ENCODE measurements around the gene DPP6.

The DPP6 gene

DNA sequence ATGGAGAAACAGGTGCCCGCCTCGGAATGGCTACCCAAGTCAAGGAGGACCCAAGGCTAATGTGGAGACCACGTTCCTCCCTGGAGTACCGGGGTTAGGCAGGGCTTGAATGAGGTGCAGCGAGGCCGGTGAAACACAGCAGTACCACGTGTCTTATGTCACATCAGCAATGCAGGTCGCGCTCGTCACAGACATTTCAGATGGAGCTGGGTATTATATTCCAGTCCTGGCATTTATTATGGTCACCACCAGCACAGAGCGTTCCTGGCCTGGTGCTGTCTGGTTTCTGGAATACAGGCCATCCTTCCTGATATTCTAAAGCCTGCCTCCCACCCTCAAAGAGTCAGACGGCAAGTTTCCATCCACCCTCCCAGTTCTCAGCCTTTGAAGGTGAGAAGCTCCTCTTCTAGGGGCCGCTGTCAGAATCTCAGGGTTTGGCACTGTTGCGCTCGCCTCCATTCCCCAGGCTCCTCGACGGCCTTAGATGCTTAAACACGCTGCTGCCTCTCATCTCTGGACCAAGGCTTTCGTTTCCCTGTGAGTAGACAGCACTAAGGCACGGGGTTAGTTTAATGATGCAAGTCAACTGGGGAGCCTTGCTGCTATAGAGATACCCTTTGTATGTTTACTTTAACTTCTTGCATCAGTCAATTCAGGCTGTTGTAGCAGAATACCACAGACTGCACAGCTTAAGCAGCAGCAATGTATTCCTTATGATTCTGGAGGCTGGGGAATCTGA, 377.6 kb downstream of the DPP6 start:
- Histone ChIP-seq H3K9me3 (ENCODE audit: insufficient read depth, low read depth, low read length) (no peaks in the 10 kb centered on the region), H3K4me3 (ENCODE audit: low read length) (no peak overlapping the region)

GRCh38 chr7:154430640-154431039, 378.4 kb downstream of the DPP6 start:
- no peaks in the 10 kb centered on the region for H3K9me3 ChIP-seq (ENCODE audit: insufficient read depth, low read depth, low read length)
- H3K4me3 ChIP-seq (ENCODE audit: low read length) = no peak overlapping the region
- no peaks in the 10 kb centered on the region for H3K27me3 ChIP-seq (ENCODE audit: insufficient read depth, low read length)
- H3K4me1 ChIP-seq (ENCODE audit: insufficient read depth, low read length) = no peaks in the 10 kb centered on the region
- H3K36me3 ChIP-seq (ENCODE audit: insufficient read depth, low read depth, low read length) = no peaks in the 10 kb centered on the region
- no peak overlapping the region for H3K9ac ChIP-seq (ENCODE audit: low read depth, low read length)
- no peak overlapping the region for H3K27ac ChIP-seq (ENCODE audit: low read length)

More for the DNA sequence above, 377.6 kb downstream of the DPP6 start:
- Histone ChIP-seq H3K9ac (ENCODE audit: low read depth, low read length) (no peak overlapping the region), H3K4me1 (ENCODE audit: insufficient read depth, low read length) (no peaks in the 10 kb centered on the region), H3K36me3 (ENCODE audit: insufficient read depth, low read depth, low read length) (no peaks in the 10 kb centered on the region), H3K27me3 (ENCODE audit: insufficient read depth, low read length) (no peaks in the 10 kb centered on the region), H3K27ac (ENCODE audit: low read length) (no peak overlapping the region)

DNA sequence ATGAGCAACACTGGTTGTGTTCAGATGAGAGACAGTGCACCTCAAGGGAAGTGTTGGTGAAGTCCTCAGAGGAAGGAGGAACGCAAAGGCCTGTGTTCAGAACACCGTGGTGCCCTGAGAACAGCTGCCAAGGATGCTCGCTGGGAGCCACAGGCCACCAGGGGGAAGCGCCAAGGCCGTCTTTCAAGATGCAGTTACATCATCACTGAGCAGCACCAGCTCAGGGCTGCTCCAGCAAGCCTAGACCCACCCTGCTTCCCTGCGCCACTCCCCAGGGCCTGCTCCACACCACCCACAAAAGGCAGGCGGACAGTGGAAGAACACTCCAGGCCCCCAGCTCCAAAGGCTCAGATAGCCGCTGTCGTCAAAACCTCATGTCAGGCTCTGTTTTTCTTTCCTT, 378.8 kb downstream of the DPP6 start:
- Histone ChIP-seq H3K36me3 (ENCODE audit: insufficient read depth, low read depth, low read length) (no peaks in the 10 kb centered on the region), H3K9ac (ENCODE audit: low read depth, low read length) (no peak overlapping the region), H3K27ac (ENCODE audit: low read length) (no peak overlapping the region), H3K9me3 (ENCODE audit: insufficient read depth, low read depth, low read length) (no peaks in the 10 kb centered on the region), H3K27me3 (ENCODE audit: insufficient read depth, low read length) (no peaks in the 10 kb centered on the region), H3K4me3 (ENCODE audit: low read length) (no peak overlapping the region), H3K4me1 (ENCODE audit: insufficient read depth, low read length) (no peaks in the 10 kb centered on the region)

GRCh38 chr7:154433632-154434598, 381.7 kb downstream of the DPP6 start:
- H3K27ac ChIP-seq (ENCODE audit: low read length) = no peak overlapping the region
- no peaks in the 10 kb centered on the region for H3K9me3 ChIP-seq (ENCODE audit: insufficient read depth, low read depth, low read length)
- no peak overlapping the region for H3K4me3 ChIP-seq (ENCODE audit: low read length)
- no peak overlapping the region for H3K9ac ChIP-seq (ENCODE audit: low read depth, low read length)
- H3K36me3 ChIP-seq (ENCODE audit: insufficient read depth, low read depth, low read length) = no peaks in the 10 kb centered on the region
- no peaks in the 10 kb centered on the region for H3K4me1 ChIP-seq (ENCODE audit: insufficient read depth, low read length)
- no peaks in the 10 kb centered on the region for H3K27me3 ChIP-seq (ENCODE audit: insufficient read depth, low read length)

- H3K36me3 ChIP-seq (ENCODE audit: insufficient read depth, low read depth, low read length) = no peaks in the 10 kb centered on the region
- no peaks in the 10 kb centered on the region for H3K9me3 ChIP-seq (ENCODE audit: insufficient read depth, low read depth, low read length)
- H3K27ac ChIP-seq (ENCODE audit: low read length) = no peak overlapping the region
- H3K9ac ChIP-seq (ENCODE audit: low read depth, low read length) = no peak overlapping the region
- H3K4me1 ChIP-seq (ENCODE audit: insufficient read depth, low read length) = no peaks in the 10 kb centered on the region
- no peak overlapping the region for H3K4me3 ChIP-seq (ENCODE audit: low read length)
- H3K27me3 ChIP-seq (ENCODE audit: insufficient read depth, low read length) = no peaks in the 10 kb centered on the region
Observed at GRCh38 chr7:154436560-154436959, 384.4 kb downstream of the DPP6 start.

DNA sequence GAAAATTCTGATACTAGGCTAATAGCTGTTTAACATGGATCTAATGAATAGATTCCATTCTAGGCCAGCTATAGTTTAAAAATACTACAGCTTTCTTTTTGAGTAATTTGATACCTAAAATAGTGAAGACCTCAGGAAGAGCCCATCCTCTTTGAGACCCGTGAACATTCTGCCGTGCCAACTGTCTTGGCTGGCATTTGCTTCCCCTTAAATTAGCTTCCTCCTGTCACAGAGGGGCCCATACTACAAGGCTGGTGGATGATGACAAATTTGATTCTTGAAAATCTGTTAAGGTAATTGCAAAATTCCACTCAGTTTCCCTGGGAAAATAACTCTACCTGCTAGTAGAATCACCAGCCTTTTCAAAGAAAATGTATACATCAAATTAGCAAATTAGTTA, 385.0 kb downstream of the DPP6 start:
- Histone ChIP-seq H3K9ac (ENCODE audit: low read depth, low read length) (no peak overlapping the region), H3K36me3 (ENCODE audit: insufficient read depth, low read depth, low read length) (no peaks in the 10 kb centered on the region), H3K27ac (ENCODE audit: low read length) (no peak overlapping the region), H3K27me3 (ENCODE audit: insufficient read depth, low read length) (no peaks in the 10 kb centered on the region), H3K9me3 (ENCODE audit: insufficient read depth, low read depth, low read length) (no peaks in the 10 kb centered on the region), H3K4me1 (ENCODE audit: insufficient read depth, low read length) (no peaks in the 10 kb centered on the region), H3K4me3 (ENCODE audit: low read length) (no peak overlapping the region)

DNA sequence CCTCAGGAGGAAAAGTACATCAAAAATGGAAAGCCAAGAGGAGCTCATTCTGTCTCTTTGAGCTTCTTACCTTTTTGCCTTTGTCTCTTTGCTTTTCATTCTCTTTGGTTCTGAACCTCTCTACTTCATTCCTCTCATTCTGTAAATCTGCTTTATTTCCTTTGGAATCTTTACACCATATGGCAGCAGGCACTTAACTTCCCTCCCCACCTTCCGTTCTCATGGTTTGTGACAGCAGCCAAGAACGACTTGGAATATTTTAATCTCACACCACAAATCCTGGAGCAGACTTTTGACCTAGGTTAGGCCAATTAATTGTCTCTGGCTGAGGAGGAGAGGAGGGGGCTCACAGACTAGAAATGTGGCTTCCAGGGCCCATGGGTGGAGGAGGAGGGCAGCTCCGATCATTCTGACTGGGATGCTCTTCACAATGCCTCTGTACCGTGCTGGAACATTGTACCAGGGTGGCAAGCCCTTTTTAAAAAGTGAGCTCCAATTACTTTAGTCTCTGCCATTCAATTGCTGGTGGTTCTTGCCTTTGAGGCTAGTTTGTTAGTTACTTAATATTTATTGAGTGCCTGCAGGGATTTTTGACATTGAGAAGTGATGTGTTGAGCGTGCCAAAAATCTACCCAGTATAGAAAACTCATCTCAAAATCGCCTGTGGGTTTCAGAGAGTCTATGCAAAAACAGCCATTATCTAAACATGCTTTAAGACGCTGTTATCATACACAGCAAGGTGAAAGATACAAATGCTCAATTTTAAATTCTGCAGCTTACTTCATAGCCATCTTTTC, 386.6 kb downstream of the DPP6 start:
- Histone ChIP-seq H3K4me1 (ENCODE audit: insufficient read depth, low read length) (no peaks in the 10 kb centered on the region), H3K9me3 (ENCODE audit: insufficient read depth, low read depth, low read length) (no peaks in the 10 kb centered on the region), H3K9ac (ENCODE audit: low read depth, low read length) (no peak overlapping the region), H3K27ac (ENCODE audit: low read length) (no peak overlapping the region), H3K27me3 (ENCODE audit: insufficient read depth, low read length) (no peaks in the 10 kb centered on the region), H3K36me3 (ENCODE audit: insufficient read depth, low read depth, low read length) (no peaks in the 10 kb centered on the region), H3K4me3 (ENCODE audit: low read length) (no peak overlapping the region)

GRCh38 chr7:154440058-154440457, 387.9 kb downstream of the DPP6 start:
- Histone ChIP-seq H3K9ac (ENCODE audit: low read depth, low read length) (no peak overlapping the region), H3K4me1 (ENCODE audit: insufficient read depth, low read length) (no peaks in the 10 kb centered on the region), H3K27ac (ENCODE audit: low read length) (no peak overlapping the region), H3K4me3 (ENCODE audit: low read length) (no peak overlapping the region), H3K27me3 (ENCODE audit: insufficient read depth, low read length) (no peaks in the 10 kb centered on the region), H3K36me3 (ENCODE audit: insufficient read depth, low read depth, low read length) (no peaks in the 10 kb centered on the region), H3K9me3 (ENCODE audit: insufficient read depth, low read depth, low read length) (no peaks in the 10 kb centered on the region)

- no peak overlapping the region for H3K4me3 ChIP-seq (ENCODE audit: low read length)
- H3K4me1 ChIP-seq (ENCODE audit: insufficient read depth, low read length) = no peaks in the 10 kb centered on the region
- no peaks in the 10 kb centered on the region for H3K9me3 ChIP-seq (ENCODE audit: insufficient read depth, low read depth, low read length)
- no peak overlapping the region for H3K27ac ChIP-seq (ENCODE audit: low read length)
- H3K9ac ChIP-seq (ENCODE audit: low read depth, low read length) = no peak overlapping the region
- H3K27me3 ChIP-seq (ENCODE audit: insufficient read depth, low read length) = no peaks in the 10 kb centered on the region
- no peaks in the 10 kb centered on the region for H3K36me3 ChIP-seq (ENCODE audit: insufficient read depth, low read depth, low read length)
Observed at GRCh38 chr7:154440651-154441050, 388.5 kb downstream of the DPP6 start.

DNA sequence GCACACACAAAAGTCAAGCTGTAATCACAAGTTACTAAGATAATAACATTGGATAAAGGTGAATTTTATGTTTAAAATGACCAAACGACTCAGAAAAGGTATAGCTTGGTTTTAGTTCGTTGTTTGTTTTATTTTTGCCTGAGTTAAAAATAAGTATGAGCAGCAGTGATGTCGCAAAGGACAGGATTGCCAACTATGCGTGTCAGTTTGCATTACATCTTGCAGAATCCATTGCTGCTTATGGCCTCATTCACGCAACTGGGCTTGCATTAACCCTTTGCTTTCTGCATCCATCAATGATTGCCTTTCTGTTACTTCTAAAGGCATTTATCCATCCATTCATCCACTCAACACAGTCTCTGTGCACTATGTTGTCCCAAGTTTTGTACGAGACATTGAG, 389.6 kb downstream of the DPP6 start:
- Histone ChIP-seq H3K9me3 (ENCODE audit: insufficient read depth, low read depth, low read length) (no peaks in the 10 kb centered on the region), H3K9ac (ENCODE audit: low read depth, low read length) (no peak overlapping the region), H3K4me3 (ENCODE audit: low read length) (no peak overlapping the region), H3K27ac (ENCODE audit: low read length) (no peak overlapping the region), H3K27me3 (ENCODE audit: insufficient read depth, low read length) (no peaks in the 10 kb centered on the region), H3K4me1 (ENCODE audit: insufficient read depth, low read length) (no peaks in the 10 kb centered on the region), H3K36me3 (ENCODE audit: insufficient read depth, low read depth, low read length) (no peaks in the 10 kb centered on the region)

GRCh38 chr7:154442939-154443338, 390.7 kb downstream of the DPP6 start:
- Histone ChIP-seq H3K4me3 (ENCODE audit: low read length) (no peak overlapping the region), H3K36me3 (ENCODE audit: insufficient read depth, low read depth, low read length) (no peaks in the 10 kb centered on the region), H3K4me1 (ENCODE audit: insufficient read depth, low read length) (no peaks in the 10 kb centered on the region), H3K27ac (ENCODE audit: low read length) (no peak overlapping the region), H3K9ac (ENCODE audit: low read depth, low read length) (no peak overlapping the region), H3K27me3 (ENCODE audit: insufficient read depth, low read length) (no peaks in the 10 kb centered on the region), H3K9me3 (ENCODE audit: insufficient read depth, low read depth, low read length) (no peaks in the 10 kb centered on the region)
